ENCODE measurements around the gene MYOF.
"Not testable (repeated sequence)": the region's sequence is repeated elsewhere in the genome, so short reads cannot be mapped to it uniquely, and the experiment has no call there.

Gene MYOF

GRCh38 chr10:93390306-93391090 lies 91.6 kb downstream of the MYOF start:
- no peak for DNase-seq (ENCODE audit: low read depth, low spot score)

- no peak for DNase-seq (ENCODE audit: low read depth, low spot score)
Observed at GRCh38 chr10:93386631-93387369, 95.3 kb downstream of the MYOF start.

- DNase-seq (ENCODE audit: low read depth, low spot score): no peak
Observed at GRCh38 chr10:93385345-93385744, 96.8 kb downstream of the MYOF start.

GRCh38 chr10:93384006-93384405 lies 98.1 kb downstream of the MYOF start:
- DNase-seq (ENCODE audit: low read depth, low spot score): peak; percentile 79

GRCh38 chr10:93383562-93383981 lies 98.6 kb downstream of the MYOF start:
- DNase-seq (ENCODE audit: low read depth, low spot score): no peak

- no peak for DNase-seq (ENCODE audit: low read depth, low spot score)
Observed at GRCh38 chr10:93379731-93380575, 102.2 kb downstream of the MYOF start.

GRCh38 chr10:93378997-93379730 lies 103.0 kb downstream of the MYOF start:
- DNase-seq (ENCODE audit: low read depth, low spot score): no peak

- DNase-seq (ENCODE audit: low read depth, low spot score): no peak
Observed at GRCh38 chr10:93378039-93378438, 104.1 kb downstream of the MYOF start.

GRCh38 chr10:93376372-93377293 lies 105.5 kb downstream of the MYOF start:
- DNase-seq (ENCODE audit: low read depth, low spot score): peak; percentile 85

GRCh38 chr10:93370961-93371360 lies 111.2 kb downstream of the MYOF start:
- DNase-seq (ENCODE audit: low read depth, low spot score): no peak

- DNase-seq (ENCODE audit: low read depth, low spot score): no peak
Observed at GRCh38 chr10:93369588-93370164, 112.5 kb downstream of the MYOF start.

GRCh38 chr10:93368210-93368609 lies 113.9 kb downstream of the MYOF start:
- no peak for DNase-seq (ENCODE audit: low read depth, low spot score)

GRCh38 chr10:93367664-93368063 lies 114.5 kb downstream of the MYOF start:
- no peak for DNase-seq (ENCODE audit: low read depth, low spot score)

- DNase-seq (ENCODE audit: low read depth, low spot score): no peak
Observed at GRCh38 chr10:93364966-93365365, 117.2 kb downstream of the MYOF start.

GRCh38 chr10:93363891-93364648 lies 118.1 kb downstream of the MYOF start:
- no peak for DNase-seq (ENCODE audit: low read depth, low spot score)

- not testable (repeated sequence) for DNase-seq (ENCODE audit: low read depth, low spot score)
Observed at GRCh38 chr10:93358398-93358797, 123.7 kb downstream of the MYOF start.

GRCh38 chr10:93357680-93358079 lies 124.5 kb downstream of the MYOF start:
- DNase-seq (ENCODE audit: low read depth, low spot score): peak; percentile 31

GRCh38 chr10:93356516-93356915 lies 125.6 kb downstream of the MYOF start:
- no peak for DNase-seq (ENCODE audit: low read depth, low spot score)

Data from ELF-1 (cell line).